ENCODE data around the gene IGF2R.

- TF ChIP-seq POLR2A (IDR thresholded peaks at IDR 0.05) (no peak), CTCF (IDR thresholded peaks at IDR 0.05 in 4 of 5, conservative IDR thresholded peaks at IDR 0.05 in 1 of 5) (no peak)
Measured at GRCh38 chr6:160057080-160057479, 88.2 kb downstream of the IGF2R start.

Data from gastrocnemius medialis (tissue), 4 donors.